ENCODE measurements around the gene ETV6.
A peak's percentile ranks its signal among the peaks of the same experiment; 100 is the strongest.

The ETV6 gene

GRCh38 chr12:11833174-11833895 is 183.9 kb downstream of the ETV6 start:
- Histone ChIP-seq H3K4me1 (ENCODE audit: control insufficient read depth, insufficient read depth, low read length) (peaks cover 15% of the 10 kb centered on the region), H3K27me3 (ENCODE audit: control insufficient read depth, insufficient read depth, low read length) (no peaks in the 10 kb centered on the region), H3K9me3 (replicated peaks; ENCODE audit: low read length) (no peaks in the 10 kb centered on the region), H3K4me3 (ENCODE audit: low read length) (no peak overlapping the region), H3K4me2 (ENCODE audit: low read length) (no peak overlapping the region), H3K9ac (ENCODE audit: low read depth, low read length) (no peak overlapping the region), H3K36me3 (ENCODE audit: insufficient read depth, low read length) (no peaks in the 10 kb centered on the region)

- Histone ChIP-seq H3K9ac (ENCODE audit: low read depth, low read length) (no peak overlapping the region), H3K4me2 (ENCODE audit: low read length) (peak overlapping the region; percentile 15), H3K9me3 (replicated peaks; ENCODE audit: low read length) (no peaks in the 10 kb centered on the region), H3K4me3 (ENCODE audit: low read length) (no peak overlapping the region), H3K36me3 (ENCODE audit: insufficient read depth, low read length) (no peaks in the 10 kb centered on the region), H3K27me3 (ENCODE audit: control insufficient read depth, insufficient read depth, low read length) (no peaks in the 10 kb centered on the region), H3K4me1 (ENCODE audit: control insufficient read depth, insufficient read depth, low read length) (peaks cover 19% of the 10 kb centered on the region)
These were observed 184.8 kb downstream of the ETV6 start for GRCh38 chr12:11834104-11834812.

- H3K4me1 ChIP-seq (ENCODE audit: control insufficient read depth, insufficient read depth, low read length), result peaks cover 21% of the 10 kb centered on the region
- H3K27me3 ChIP-seq (ENCODE audit: control insufficient read depth, insufficient read depth, low read length), result no peaks in the 10 kb centered on the region
- H3K9me3 ChIP-seq (replicated peaks; ENCODE audit: low read length), result no peaks in the 10 kb centered on the region
- H3K4me2 ChIP-seq (ENCODE audit: low read length), result peak overlapping the region; percentile 15
- H3K36me3 ChIP-seq (ENCODE audit: insufficient read depth, low read length), result peaks cover 4% of the 10 kb centered on the region
- no peak overlapping the region for H3K4me3 ChIP-seq (ENCODE audit: low read length)
- H3K9ac ChIP-seq (ENCODE audit: low read depth, low read length), result no peak overlapping the region
These were observed 185.5 kb downstream of the ETV6 start for GRCh38 chr12:11834931-11835330.

GRCh38 chr12:11836282-11837151 is 187.0 kb downstream of the ETV6 start:
- H3K4me1 ChIP-seq (ENCODE audit: control insufficient read depth, insufficient read depth, low read length), result peaks cover 21% of the 10 kb centered on the region
- H3K27me3 ChIP-seq (ENCODE audit: control insufficient read depth, insufficient read depth, low read length), result no peaks in the 10 kb centered on the region
- H3K4me3 ChIP-seq (ENCODE audit: low read length), result no peak overlapping the region
- no peaks in the 10 kb centered on the region for H3K9me3 ChIP-seq (replicated peaks; ENCODE audit: low read length)
- peaks cover 11% of the 10 kb centered on the region for H3K36me3 ChIP-seq (ENCODE audit: insufficient read depth, low read length)
- no peak overlapping the region for H3K4me2 ChIP-seq (ENCODE audit: low read length)
- H3K9ac ChIP-seq (ENCODE audit: low read depth, low read length), result no peak overlapping the region

DNA sequence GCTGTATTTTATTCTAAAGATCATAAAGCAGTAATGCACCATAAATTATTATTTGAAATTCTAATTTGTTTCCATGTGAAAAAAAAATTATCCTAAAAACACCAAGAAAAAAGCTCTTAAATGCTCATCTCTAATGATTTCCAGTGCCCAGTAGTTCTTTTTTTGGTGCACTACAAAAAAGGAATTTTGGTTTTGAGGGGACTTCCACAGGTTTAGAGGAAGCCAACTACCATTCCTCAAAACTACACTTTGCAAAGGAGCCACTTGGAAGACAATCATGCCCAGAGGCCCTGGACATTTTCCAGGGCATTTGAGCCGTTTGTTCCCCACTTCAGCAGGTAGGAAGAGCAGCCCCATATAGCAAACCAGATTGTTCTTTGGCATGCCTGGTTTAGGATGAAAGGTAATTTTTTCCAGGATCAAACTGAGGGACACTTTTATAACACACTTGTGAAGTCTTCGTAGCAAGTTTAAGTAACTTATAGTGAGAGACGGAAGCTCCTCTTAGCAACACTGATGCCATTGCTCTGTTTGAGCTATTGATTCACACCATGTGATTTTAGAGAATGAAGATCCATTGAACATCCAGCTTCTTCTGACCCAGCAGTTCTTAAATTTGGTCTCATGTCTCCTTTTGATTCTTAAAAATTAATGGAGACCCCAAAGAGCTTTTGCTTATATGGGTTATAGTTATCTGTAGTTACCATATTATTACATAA is 187.9 kb downstream of the ETV6 start:
- Histone ChIP-seq H3K4me2 (ENCODE audit: low read length) (no peak overlapping the region), H3K27me3 (ENCODE audit: control insufficient read depth, insufficient read depth, low read length) (no peaks in the 10 kb centered on the region), H3K4me3 (ENCODE audit: low read length) (no peak overlapping the region), H3K9ac (ENCODE audit: low read depth, low read length) (no peak overlapping the region), H3K4me1 (ENCODE audit: control insufficient read depth, insufficient read depth, low read length) (peaks cover 21% of the 10 kb centered on the region), H3K36me3 (ENCODE audit: insufficient read depth, low read length) (peaks cover 11% of the 10 kb centered on the region), H3K9me3 (replicated peaks; ENCODE audit: low read length) (no peaks in the 10 kb centered on the region)

DNA sequence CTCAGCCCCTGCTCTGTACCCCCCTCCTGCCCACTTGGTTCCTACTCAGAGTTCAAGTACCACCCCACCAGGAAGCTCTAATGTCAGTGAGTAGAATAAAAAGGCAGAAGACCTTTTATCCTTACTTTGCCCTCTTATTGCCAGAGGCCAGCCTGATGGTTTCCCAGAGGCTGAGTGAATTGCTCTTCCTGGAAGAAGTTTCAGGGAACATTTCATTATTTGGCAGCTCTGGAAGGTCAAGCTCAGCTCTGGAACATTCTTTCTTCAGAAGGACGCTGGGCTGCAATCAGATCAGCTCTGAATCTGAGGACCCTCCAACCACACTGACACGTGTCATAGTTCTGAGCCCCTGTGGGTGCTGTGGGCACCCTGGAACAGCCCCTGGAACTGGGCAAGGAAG is 188.9 kb downstream of the ETV6 start:
- no peaks in the 10 kb centered on the region for H3K27me3 ChIP-seq (ENCODE audit: control insufficient read depth, insufficient read depth, low read length)
- H3K4me3 ChIP-seq (ENCODE audit: low read length), result no peak overlapping the region
- peaks cover 16% of the 10 kb centered on the region for H3K36me3 ChIP-seq (ENCODE audit: insufficient read depth, low read length)
- no peaks in the 10 kb centered on the region for H3K9me3 ChIP-seq (replicated peaks; ENCODE audit: low read length)
- H3K4me2 ChIP-seq (ENCODE audit: low read length), result no peak overlapping the region
- H3K4me1 ChIP-seq (ENCODE audit: control insufficient read depth, insufficient read depth, low read length), result peaks cover 21% of the 10 kb centered on the region
- no peak overlapping the region for H3K9ac ChIP-seq (ENCODE audit: low read depth, low read length)

DNA sequence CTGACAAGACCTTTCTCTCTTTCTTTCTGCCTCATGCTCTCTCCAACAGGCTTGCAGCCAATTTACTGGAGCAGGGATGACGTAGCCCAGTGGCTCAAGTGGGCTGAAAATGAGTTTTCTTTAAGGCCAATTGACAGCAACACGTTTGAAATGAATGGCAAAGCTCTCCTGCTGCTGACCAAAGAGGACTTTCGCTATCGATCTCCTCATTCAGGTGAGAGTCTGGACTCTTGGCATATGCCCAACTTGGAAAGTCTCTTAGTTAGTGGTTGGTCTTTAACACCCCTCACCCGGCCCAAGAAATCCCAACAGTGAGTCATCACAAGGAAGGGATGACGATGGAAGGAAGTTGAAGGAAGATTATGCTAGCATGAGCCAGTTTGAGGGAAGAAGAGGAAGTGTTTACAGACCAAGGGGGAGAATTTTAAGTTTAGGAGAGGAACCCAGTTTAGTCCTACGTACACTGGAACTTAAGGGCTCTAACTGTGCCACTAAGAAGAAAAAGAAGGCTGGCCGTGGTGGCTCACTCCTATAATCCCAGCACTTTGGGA is 189.7 kb downstream of the ETV6 start:
- no peak overlapping the region for H3K4me2 ChIP-seq (ENCODE audit: low read length)
- peaks cover 17% of the 10 kb centered on the region for H3K4me1 ChIP-seq (ENCODE audit: control insufficient read depth, insufficient read depth, low read length)
- no peaks in the 10 kb centered on the region for H3K9me3 ChIP-seq (replicated peaks; ENCODE audit: low read length)
- H3K9ac ChIP-seq (ENCODE audit: low read depth, low read length), result no peak overlapping the region
- no peak overlapping the region for H3K4me3 ChIP-seq (ENCODE audit: low read length)
- no peaks in the 10 kb centered on the region for H3K27me3 ChIP-seq (ENCODE audit: control insufficient read depth, insufficient read depth, low read length)
- peaks cover 17% of the 10 kb centered on the region for H3K36me3 ChIP-seq (ENCODE audit: insufficient read depth, low read length)

DNA sequence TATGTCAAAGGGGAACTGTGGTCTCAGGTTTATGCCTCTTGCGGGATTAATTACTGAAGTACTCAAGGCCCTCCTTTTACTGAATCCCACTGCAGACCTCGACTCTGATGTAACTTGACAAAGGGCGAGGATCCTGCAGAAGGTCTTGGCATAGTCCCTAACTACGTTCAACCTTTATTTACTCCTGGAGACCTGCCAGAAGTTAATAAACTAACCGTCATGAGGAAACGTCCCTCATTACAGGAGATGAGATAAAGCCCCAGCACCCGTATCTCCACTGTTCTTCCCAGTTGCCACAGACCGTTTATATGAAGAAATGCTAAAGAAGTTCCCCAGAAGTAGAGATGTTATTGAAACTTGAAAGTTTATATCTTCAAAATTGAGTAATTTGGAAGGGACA is 190.9 kb downstream of the ETV6 start:
- Histone ChIP-seq H3K4me1 (ENCODE audit: control insufficient read depth, insufficient read depth, low read length) (peaks cover 6% of the 10 kb centered on the region), H3K27me3 (ENCODE audit: control insufficient read depth, insufficient read depth, low read length) (no peaks in the 10 kb centered on the region), H3K9ac (ENCODE audit: low read depth, low read length) (no peak overlapping the region), H3K36me3 (ENCODE audit: insufficient read depth, low read length) (peaks cover 17% of the 10 kb centered on the region), H3K4me2 (ENCODE audit: low read length) (no peak overlapping the region), H3K4me3 (ENCODE audit: low read length) (no peak overlapping the region), H3K9me3 (replicated peaks; ENCODE audit: low read length) (no peaks in the 10 kb centered on the region)

DNA sequence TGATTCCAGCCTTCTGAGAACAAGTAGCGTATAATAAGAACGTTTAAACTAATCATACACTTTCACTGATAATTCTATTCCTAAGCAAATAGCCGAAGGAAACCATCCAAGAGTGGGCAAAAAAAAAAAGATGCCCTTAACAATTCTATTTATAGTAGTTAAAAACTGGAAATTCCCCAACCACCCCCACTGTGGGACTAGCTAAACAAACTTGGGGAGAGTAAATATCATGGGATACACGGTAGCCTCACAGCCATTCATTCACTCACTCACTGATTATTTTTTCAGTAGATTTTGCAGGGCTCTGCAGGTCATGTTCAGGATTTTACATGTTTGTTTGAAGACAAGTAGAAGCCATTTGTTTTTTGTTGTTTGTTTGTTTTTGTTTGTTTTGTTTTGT is 197.0 kb downstream of the ETV6 start:
- Histone ChIP-seq H3K9ac (ENCODE audit: low read depth, low read length) (no peak overlapping the region), H3K36me3 (ENCODE audit: insufficient read depth, low read length) (peaks cover 6% of the 10 kb centered on the region), H3K4me1 (ENCODE audit: control insufficient read depth, insufficient read depth, low read length) (no peaks in the 10 kb centered on the region), H3K9me3 (replicated peaks; ENCODE audit: low read length) (no peaks in the 10 kb centered on the region), H3K27me3 (ENCODE audit: control insufficient read depth, insufficient read depth, low read length) (no peaks in the 10 kb centered on the region), H3K4me3 (ENCODE audit: low read length) (no peak overlapping the region), H3K4me2 (ENCODE audit: low read length) (no peak overlapping the region)

GRCh38 chr12:11847539-11847938 is 198.1 kb downstream of the ETV6 start:
- no peak overlapping the region for H3K4me3 ChIP-seq (ENCODE audit: low read length)
- no peaks in the 10 kb centered on the region for H3K9me3 ChIP-seq (replicated peaks; ENCODE audit: low read length)
- H3K9ac ChIP-seq (ENCODE audit: low read depth, low read length), result no peak overlapping the region
- peaks cover 6% of the 10 kb centered on the region for H3K36me3 ChIP-seq (ENCODE audit: insufficient read depth, low read length)
- H3K4me2 ChIP-seq (ENCODE audit: low read length), result no peak overlapping the region
- no peaks in the 10 kb centered on the region for H3K27me3 ChIP-seq (ENCODE audit: control insufficient read depth, insufficient read depth, low read length)
- H3K4me1 ChIP-seq (ENCODE audit: control insufficient read depth, insufficient read depth, low read length), result no peaks in the 10 kb centered on the region

Measured in skeletal muscle satellite cell (primary cell).